Panc1 (cell line): Measurements from ENCODE around the gene MYH10.

Experiments used
- CTCF ChIP-seq: fragments of 450-650 bp; IDR thresholded peaks from 2 replicates; pipeline ENCODE4 v1.5.1; 2017; ENCODE audit warnings: mild to moderate bottlenecking
- POLR2AphosphoS5 ChIP-seq: IDR thresholded peaks from 2 replicates; pipeline ENCODE4 v1.6.1; 2012; ENCODE audit warnings: mild to moderate bottlenecking, low read depth, low read length, moderate library complexity
- REST ChIP-seq, 2 experiments: IDR thresholded peaks; 2 replicates each; pipeline ENCODE4 v1.6.1; 2011 to 2012; ENCODE audit warnings: low read depth in 2 of 2, control low read depth in 1 of 2, low read length in 1 of 2, mild to moderate bottlenecking in 1 of 2, moderate library complexity in 1 of 2; ENCODE audit not compliant: insufficient read depth in 1 of 2
- SIN3A ChIP-seq: IDR thresholded peaks from 2 replicates; pipeline ENCODE4 v1.6.1; 2012; ENCODE audit warnings: low read depth, mild to moderate bottlenecking, low read length, moderate library complexity, borderline replicate concordance; ENCODE audit not compliant: insufficient read depth
- TCF7L2 ChIP-seq: IDR thresholded peaks from 2 replicates; pipeline ENCODE4 v1.6.1; 2011; ENCODE audit warnings: mild to moderate bottlenecking, low read depth, low read length, inconsistent platforms

- TF ChIP-seq CTCF (no peak), TCF7L2 (no peak), POLR2AphosphoS5 (no peak), SIN3A (no peak), REST (IDR thresholded peaks at IDR 0.05; ENCODE audit: insufficient read depth in 1 of 2, low read depth in 2 of 2, low read length in 1 of 2) (no peak)
These were observed 13.5 kb upstream of the MYH10 start for GRCh38 chr17:8643855-8644506.
